Measurements from ENCODE around the gene RPL3.

RPL3 gene

GRCh38 chr22:39267974-39268373 is 51.4 kb downstream of the RPL3 start:
- in situ Hi-C loops (cut with HindIII; ENCODE audit: low sequenced_read_pairs), result no loop called here

- in situ Hi-C loops (cut with HindIII; ENCODE audit: low sequenced_read_pairs), result no loop called here
Observed at GRCh38 chr22:39266398-39267030, 52.9 kb downstream of the RPL3 start.

- in situ Hi-C loops (cut with HindIII; ENCODE audit: low sequenced_read_pairs), result no loop called here
Observed at GRCh38 chr22:39265143-39265886, 54.1 kb downstream of the RPL3 start.

- in situ Hi-C loops (cut with HindIII; ENCODE audit: low sequenced_read_pairs), result no loop called here
Observed at GRCh38 chr22:39264349-39265038, 54.9 kb downstream of the RPL3 start.

DNA sequence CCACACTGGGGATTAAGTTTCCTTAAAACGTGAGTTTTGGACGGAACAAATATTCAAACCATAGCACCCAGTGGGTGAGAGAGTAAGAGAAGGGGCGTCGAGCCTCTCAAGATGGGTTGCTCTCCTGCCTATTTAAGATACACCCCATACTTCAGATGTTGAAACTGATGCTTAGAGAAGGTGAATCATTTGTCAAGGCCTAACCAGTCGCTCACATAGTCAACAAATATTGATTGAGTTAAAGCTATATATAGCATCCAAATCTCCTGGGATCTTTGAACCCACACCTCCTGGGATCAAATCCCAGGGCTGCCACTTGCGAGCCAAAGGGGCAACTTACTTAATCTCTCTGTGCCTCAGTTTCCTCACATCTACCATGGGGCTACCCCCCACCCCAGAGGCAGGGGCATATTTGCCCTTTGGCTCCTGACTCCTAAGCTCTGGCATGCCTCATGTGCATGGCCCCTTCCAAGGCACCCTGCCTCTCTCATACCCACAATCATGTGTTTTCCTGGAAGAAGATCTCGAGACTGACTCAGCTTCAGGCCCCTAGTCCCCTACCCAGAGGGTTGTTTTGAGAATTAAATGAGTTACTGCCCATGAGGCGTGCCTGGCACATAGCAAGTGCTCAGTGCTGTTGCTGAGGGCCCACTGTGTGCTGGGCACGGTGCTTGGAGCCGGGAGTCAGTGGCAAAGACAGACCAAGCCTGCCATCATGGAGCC is 55.6 kb downstream of the RPL3 start:
- in situ Hi-C loops (cut with HindIII; ENCODE audit: low sequenced_read_pairs), result no loop called here
